ENCODE data around the gene LUC7L. TPM values are rescaled to one million over a fixed set of nuclear protein-coding genes. Genes with fewer than 3 reads are reported as not detected.
A peak's percentile ranks its signal among the peaks of the same experiment; 100 is the strongest.

The LUC7L gene
- total RNA-seq, 1 donor from 2014 or later: 83.0 TPM

GRCh38 chr16:194516-194915 is 34.7 kb downstream of the LUC7L start:
- H3K36me3 Mint-ChIP-seq (ENCODE audit: low read depth): peaks cover 35% of the 10 kb centered on the region
- DNase-seq (ENCODE audit: low spot score): no peak
- H3K4me1 Mint-ChIP-seq (ENCODE audit: low read depth): no peaks in the 10 kb centered on the region
- no peaks in the 10 kb centered on the region for H3K9me3 Mint-ChIP-seq
- H3K27me3 Mint-ChIP-seq (ENCODE audit: insufficient read depth): no peaks in the 10 kb centered on the region
- no peak overlapping the region for H3K27ac Mint-ChIP-seq
- H3K4me3 Mint-ChIP-seq: no peak overlapping the region
- intact Hi-C loops (cut with micrococcal nuclease): no loop called here

GRCh38 chr16:193441-193840 is 35.8 kb downstream of the LUC7L start:
- Mint-ChIP-seq H3K4me3 (no peak overlapping the region), H3K36me3 (ENCODE audit: low read depth) (peaks cover 43% of the 10 kb centered on the region), H3K9me3 (no peaks in the 10 kb centered on the region), H3K27ac (no peak overlapping the region), H3K27me3 (ENCODE audit: insufficient read depth) (no peaks in the 10 kb centered on the region), H3K4me1 (ENCODE audit: low read depth) (peaks cover 6% of the 10 kb centered on the region)
- DNase-seq (ENCODE audit: low spot score): no peak
- intact Hi-C loops (cut with micrococcal nuclease): no loop called here

- intact Hi-C loops (cut with micrococcal nuclease): no loop called here
- no peaks in the 10 kb centered on the region for H3K9me3 Mint-ChIP-seq
- peaks cover 42% of the 10 kb centered on the region for H3K36me3 Mint-ChIP-seq (ENCODE audit: low read depth)
- no peak for DNase-seq (ENCODE audit: low spot score)
- H3K4me1 Mint-ChIP-seq (ENCODE audit: low read depth): peaks cover 6% of the 10 kb centered on the region
- H3K4me3 Mint-ChIP-seq: no peak overlapping the region
- no peaks in the 10 kb centered on the region for H3K27me3 Mint-ChIP-seq (ENCODE audit: insufficient read depth)
- H3K27ac Mint-ChIP-seq: peak overlapping the region; percentile 55
Measured at GRCh38 chr16:192686-193085, 36.6 kb downstream of the LUC7L start.

- no peak overlapping the region for H3K4me3 Mint-ChIP-seq
- intact Hi-C loops (cut with micrococcal nuclease): no loop called here
- H3K27me3 Mint-ChIP-seq (ENCODE audit: insufficient read depth): no peaks in the 10 kb centered on the region
- H3K9me3 Mint-ChIP-seq: no peaks in the 10 kb centered on the region
- peaks cover 37% of the 10 kb centered on the region for H3K36me3 Mint-ChIP-seq (ENCODE audit: low read depth)
- no peak for DNase-seq (ENCODE audit: low spot score)
- H3K27ac Mint-ChIP-seq: no peak overlapping the region
- H3K4me1 Mint-ChIP-seq (ENCODE audit: low read depth): peaks cover 6% of the 10 kb centered on the region
Measured at GRCh38 chr16:191831-192230, 37.4 kb downstream of the LUC7L start.

GRCh38 chr16:189604-190186 is 39.6 kb downstream of the LUC7L start:
- intact Hi-C loops (cut with micrococcal nuclease): no loop called here
- no peaks in the 10 kb centered on the region for H3K9me3 Mint-ChIP-seq
- no peak overlapping the region for H3K4me3 Mint-ChIP-seq
- no peak overlapping the region for H3K27ac Mint-ChIP-seq
- H3K36me3 Mint-ChIP-seq (ENCODE audit: low read depth): peaks cover 35% of the 10 kb centered on the region
- H3K27me3 Mint-ChIP-seq (ENCODE audit: insufficient read depth): no peaks in the 10 kb centered on the region
- peaks cover 6% of the 10 kb centered on the region for H3K4me1 Mint-ChIP-seq (ENCODE audit: low read depth)
- no peak for DNase-seq (ENCODE audit: low spot score)

GRCh38 chr16:188674-189073 is 40.6 kb downstream of the LUC7L start:
- Mint-ChIP-seq H3K27ac (no peak overlapping the region), H3K4me1 (ENCODE audit: low read depth) (peaks cover 6% of the 10 kb centered on the region), H3K4me3 (no peak overlapping the region), H3K36me3 (ENCODE audit: low read depth) (peaks cover 35% of the 10 kb centered on the region), H3K9me3 (no peaks in the 10 kb centered on the region), H3K27me3 (ENCODE audit: insufficient read depth) (no peaks in the 10 kb centered on the region)
- DNase-seq (ENCODE audit: low spot score): no peak
- intact Hi-C loops (cut with micrococcal nuclease): no loop called here

- intact Hi-C loops (cut with micrococcal nuclease): no loop called here
- Mint-ChIP-seq H3K27me3 (ENCODE audit: insufficient read depth) (no peaks in the 10 kb centered on the region), H3K27ac (no peak overlapping the region), H3K36me3 (ENCODE audit: low read depth) (peaks cover 28% of the 10 kb centered on the region), H3K4me3 (no peak overlapping the region), H3K9me3 (no peaks in the 10 kb centered on the region), H3K4me1 (ENCODE audit: low read depth) (peaks cover 6% of the 10 kb centered on the region)
- no peak for DNase-seq (ENCODE audit: low spot score)
Measured at GRCh38 chr16:187330-187729, 41.9 kb downstream of the LUC7L start.

GRCh38 chr16:185691-186090 is 43.6 kb downstream of the LUC7L start:
- peaks cover 6% of the 10 kb centered on the region for H3K4me1 Mint-ChIP-seq (ENCODE audit: low read depth)
- DNase-seq (ENCODE audit: low spot score): no peak
- H3K36me3 Mint-ChIP-seq (ENCODE audit: low read depth): peaks cover 16% of the 10 kb centered on the region
- no peak overlapping the region for H3K27ac Mint-ChIP-seq
- intact Hi-C loops (cut with micrococcal nuclease): no loop called here
- no peak overlapping the region for H3K4me3 Mint-ChIP-seq
- H3K27me3 Mint-ChIP-seq (ENCODE audit: insufficient read depth): no peaks in the 10 kb centered on the region
- no peaks in the 10 kb centered on the region for H3K9me3 Mint-ChIP-seq

- peaks cover 6% of the 10 kb centered on the region for H3K4me1 Mint-ChIP-seq (ENCODE audit: low read depth)
- H3K36me3 Mint-ChIP-seq (ENCODE audit: low read depth): peaks cover 16% of the 10 kb centered on the region
Measured at GRCh38 chr16:185213-185612, 44.0 kb downstream of the LUC7L start.

GRCh38 chr16:183005-183404 is 46.2 kb downstream of the LUC7L start:
- H3K27ac Mint-ChIP-seq: no peak overlapping the region
- no peaks in the 10 kb centered on the region for H3K9me3 Mint-ChIP-seq
- peaks cover 17% of the 10 kb centered on the region for H3K27me3 Mint-ChIP-seq (ENCODE audit: insufficient read depth)
- H3K36me3 Mint-ChIP-seq (ENCODE audit: low read depth): no peaks in the 10 kb centered on the region
- DNase-seq (ENCODE audit: low spot score): no peak
- H3K4me3 Mint-ChIP-seq: no peak overlapping the region
- no peaks in the 10 kb centered on the region for H3K4me1 Mint-ChIP-seq (ENCODE audit: low read depth)
- intact Hi-C loops (cut with micrococcal nuclease): loop anchor here (5.0 kb wide), 1 partner anchor 179 kb away; no protein-coding TSS in a partner anchor

More at GRCh38 chr16:185213-185612, 44.0 kb downstream of the LUC7L start:
- Mint-ChIP-seq H3K4me3 (no peak overlapping the region), H3K27ac (no peak overlapping the region), H3K27me3 (ENCODE audit: insufficient read depth) (no peaks in the 10 kb centered on the region), H3K9me3 (no peaks in the 10 kb centered on the region)
- no peak for DNase-seq (ENCODE audit: low spot score)
- intact Hi-C loops (cut with micrococcal nuclease): no loop called here

GRCh38 chr16:181565-182021 is 47.7 kb downstream of the LUC7L start:
- no peaks in the 10 kb centered on the region for H3K9me3 Mint-ChIP-seq

GRCh38 chr16:180681-181564 is 48.3 kb downstream of the LUC7L start:
- peak; percentile 78 for DNase-seq (ENCODE audit: low spot score)
- Mint-ChIP-seq H3K36me3 (ENCODE audit: low read depth) (no peaks in the 10 kb centered on the region), H3K27ac (no peak overlapping the region), H3K9me3 (no peaks in the 10 kb centered on the region), H3K4me3 (peak overlapping the region; percentile 53), H3K27me3 (ENCODE audit: insufficient read depth) (peaks cover 27% of the 10 kb centered on the region), H3K4me1 (ENCODE audit: low read depth) (no peaks in the 10 kb centered on the region)
- intact Hi-C loops (cut with micrococcal nuclease): loop anchor here (1.0 to 5.0 kb wide), 6 partner anchors 14 to 181 kb away; partner anchors contain the start of gene NPRL3

More at GRCh38 chr16:181565-182021, 47.7 kb downstream of the LUC7L start:
- no peak for DNase-seq (ENCODE audit: low spot score)
- Mint-ChIP-seq H3K27me3 (ENCODE audit: insufficient read depth) (peaks cover 27% of the 10 kb centered on the region), H3K36me3 (ENCODE audit: low read depth) (no peaks in the 10 kb centered on the region), H3K4me1 (ENCODE audit: low read depth) (no peaks in the 10 kb centered on the region), H3K27ac (no peak overlapping the region), H3K4me3 (no peak overlapping the region)
- intact Hi-C loops (cut with micrococcal nuclease): loop anchor here (1.0 to 5.0 kb wide), 6 partner anchors 15 to 181 kb away; partner anchors contain the start of gene NPRL3

- Mint-ChIP-seq H3K4me3 (peak within 1 kb of the TSS; percentile 53), H3K4me1 (ENCODE audit: low read depth) (no peaks in the 10 kb centered on the region), H3K27me3 (ENCODE audit: insufficient read depth) (peaks cover 32% of the 10 kb centered on the region), H3K27ac (no peak within 1 kb of the TSS), H3K9me3 (no peaks in the 10 kb centered on the region), H3K36me3 (ENCODE audit: low read depth) (no peaks in the 10 kb centered on the region)
- intact Hi-C loops (cut with micrococcal nuclease): loop anchor here (2.0 to 5.0 kb wide), 2 partner anchors 13 to 182 kb away; no protein-coding TSS in a partner anchor
- DNase-seq (ENCODE audit: low spot score): no peak
Measured at GRCh38 chr16:180101-180675, 49.1 kb downstream of the LUC7L start, which contains the start of gene HBQ1. Gene HBQ1 (plus strand): TSS chr16:180459. CDS start chr16:180487, 28 bp downstream.
